Fibroblast of the aortic adventitia (primary cell): ENCODE measurements around the gene ZCCHC18. TPM values are rescaled to one million over a fixed set of nuclear protein-coding genes. Genes with fewer than 3 reads are reported as not detected.
"Not testable (repeated sequence)": the region's sequence is repeated elsewhere in the genome, so short reads cannot be mapped to it uniquely, and the experiment has no call there.

Experiments
- DNase-seq: peaks from one replicate; pipeline ENCODE4 v3.0.0-alpha.2; 2010; ENCODE audit warnings: low read depth
- H3K4me3 ChIP-seq: 2 replicates; pipeline ENCODE4 v1.5.1; 2011; ENCODE audit warnings: low read depth, mild to moderate bottlenecking, control low read depth, low read length, moderate library complexity
- CTCF ChIP-seq: IDR thresholded peaks from 2 replicates; pipeline ENCODE4 v1.5.1; 2011; ENCODE audit warnings: mild to moderate bottlenecking, low read length, control low read depth, inconsistent platforms; ENCODE audit not compliant: insufficient read depth
- total RNA-seq: library from RNA; depleted of rRNA; stranded (reverse); fragments of >200 nt; gene quantifications from 2 replicates; pipeline ENCODE4 v1.2.3, GENCODE V29; 2012; ENCODE audit warnings: low replicate concordance

The ZCCHC18 gene
- 0.27 and 2.4 TPM in 2 replicates for total RNA-seq

DNA sequence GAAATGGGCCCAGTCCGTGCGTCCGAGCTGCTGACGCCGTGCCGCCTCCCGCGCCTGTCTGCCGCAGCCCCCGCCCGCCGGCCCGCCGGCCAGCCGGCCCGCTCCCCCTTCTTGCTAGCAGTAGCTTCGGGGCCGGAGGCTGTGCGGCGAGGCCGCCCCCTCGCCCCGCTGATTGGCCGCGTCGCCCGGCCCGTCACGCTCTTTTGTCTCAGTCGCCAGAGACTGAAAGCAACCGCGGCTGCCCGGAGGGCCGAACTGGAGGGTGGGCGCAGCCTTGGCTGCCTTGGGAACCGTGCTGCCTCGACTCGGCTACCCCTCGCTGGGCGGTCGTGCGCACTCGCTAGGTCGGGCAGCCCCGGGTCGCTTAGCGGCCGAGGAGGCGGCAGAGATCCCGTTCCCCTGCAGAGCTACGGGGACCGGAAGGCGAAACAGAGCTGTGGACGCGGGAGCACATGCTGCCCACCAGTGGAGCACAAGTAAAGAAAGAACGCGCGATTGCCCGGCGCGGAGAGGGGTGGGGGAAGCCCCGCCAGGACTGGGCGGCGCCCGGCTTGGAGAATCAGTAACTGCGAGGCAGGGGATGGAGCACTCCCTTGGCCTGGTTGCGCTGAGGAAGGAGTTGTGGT, at the start of gene ZCCHC18:
ZCCHC18 (plus strand) TSS at position 198 of the 626 bp plus-strand sequence. CDS start 1,589 bp downstream, outside the sequence.
- peak within 1 kb of the TSS; percentile 68 for H3K4me3 ChIP-seq
- no peak for TF ChIP-seq CTCF
- peak; percentile 41 for DNase-seq

DNA sequence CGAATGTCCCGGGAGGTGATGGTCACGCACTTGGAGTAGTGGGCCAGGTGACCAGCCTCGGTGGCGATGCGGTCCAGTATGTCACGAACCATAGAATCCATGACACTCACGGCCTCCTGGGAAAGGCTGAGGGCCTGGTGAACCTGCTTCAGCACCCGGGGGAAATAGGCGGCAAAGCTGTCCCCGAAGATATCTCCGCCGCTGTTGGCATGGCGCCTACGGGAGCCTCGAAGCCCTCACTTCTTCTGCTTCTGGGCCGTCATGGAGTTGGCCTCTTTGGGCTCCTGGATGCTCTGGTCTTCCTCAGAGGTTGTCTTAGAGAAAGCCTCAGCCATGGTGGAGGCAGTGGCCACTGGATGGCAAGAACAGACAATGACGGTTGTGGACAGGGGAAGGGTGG, 49.7 kb upstream of the ZCCHC18 start:
- DNase-seq, H3K4me3 ChIP-seq: not testable (repeated sequence)

DNA sequence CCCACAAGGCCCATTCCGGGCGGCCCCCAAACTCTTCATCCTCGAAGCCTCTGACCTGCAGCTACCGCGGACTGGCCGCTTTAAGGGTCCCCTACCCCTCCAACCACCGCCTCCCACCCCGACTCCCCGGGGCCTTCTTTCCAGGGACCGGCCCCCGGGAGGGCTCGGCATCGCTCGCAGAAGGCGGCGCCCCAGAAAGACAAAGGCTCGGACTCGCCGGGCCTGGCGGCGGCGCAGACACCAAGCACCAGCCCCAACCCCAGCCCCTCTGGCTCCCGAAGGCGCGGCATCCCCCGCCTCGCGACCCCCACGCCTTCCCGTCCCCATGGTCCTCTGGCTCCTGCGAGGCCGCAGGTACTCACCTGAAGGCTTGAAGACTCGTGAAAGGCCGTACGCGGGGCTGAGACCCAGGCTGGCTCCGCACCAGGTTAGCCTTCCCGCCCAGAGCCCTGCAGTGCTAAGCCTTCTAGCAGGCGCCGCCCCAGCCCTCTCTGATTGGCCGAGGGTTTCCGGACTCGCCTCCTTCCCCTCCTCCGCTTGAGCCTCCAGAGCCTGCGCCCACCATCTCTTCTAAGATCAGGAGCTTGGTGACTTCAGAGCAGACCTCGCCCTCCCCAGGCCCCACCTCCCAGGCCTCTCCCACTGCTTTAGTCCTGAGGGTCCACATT, 36.4 kb upstream of the ZCCHC18 start, which contains the start of gene TMSB15C:
TMSB15C (minus strand) TSS at position 459 of the 668 bp plus-strand sequence.
- not testable (repeated sequence) for DNase-seq, H3K4me3 ChIP-seq

DNA sequence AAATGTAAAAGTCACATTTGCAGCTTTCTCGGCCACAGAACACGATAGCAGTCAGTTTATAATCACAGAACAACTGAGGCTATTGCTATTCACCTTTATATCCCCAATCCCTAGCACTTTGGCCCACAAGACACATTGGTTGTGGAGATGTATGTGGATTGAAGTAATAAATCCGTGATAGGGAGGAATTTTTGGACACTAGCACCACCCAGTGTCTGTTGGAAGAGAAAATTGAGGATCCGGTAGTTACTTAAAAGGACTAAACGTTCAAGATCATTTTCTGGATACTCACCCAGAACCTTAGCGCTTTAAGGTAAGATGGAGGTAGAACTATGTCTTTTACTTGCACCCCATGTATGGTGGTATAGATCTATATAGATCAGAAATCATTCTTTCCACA, 34.5 kb upstream of the ZCCHC18 start:
- DNase-seq, H3K4me3 ChIP-seq: not testable (repeated sequence)

DNA sequence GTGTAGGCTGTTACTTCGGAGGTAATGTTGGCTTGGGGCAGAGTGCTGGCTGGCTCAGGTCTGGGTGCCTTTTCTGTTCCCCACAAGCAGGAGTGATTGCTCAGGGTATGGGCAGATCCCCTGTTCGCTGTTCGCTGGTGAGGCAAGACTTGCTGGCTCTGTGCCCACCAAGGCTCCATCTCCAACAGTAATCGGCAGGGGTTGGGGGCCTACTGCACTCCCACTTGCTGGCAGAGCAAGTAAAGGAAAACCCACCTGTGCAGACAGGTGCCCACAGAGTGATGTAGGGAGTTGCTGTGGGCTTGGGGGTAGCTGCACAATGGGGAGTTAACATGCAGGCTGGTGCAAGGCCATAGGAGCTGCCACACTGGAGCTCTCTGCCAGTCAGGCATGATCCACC, 28.3 kb upstream of the ZCCHC18 start:
- TF ChIP-seq CTCF: no peak
- no peak overlapping the region for H3K4me3 ChIP-seq
- no peak for DNase-seq

- H3K4me3 ChIP-seq: no peak overlapping the region
- TF ChIP-seq CTCF: no peak
- DNase-seq: peak; percentile 37
Observed at GRCh38 chrX:104084534-104085277, 27.6 kb upstream of the ZCCHC18 start.

GRCh38 chrX:104085477-104085876, 26.8 kb upstream of the ZCCHC18 start:
- no peak for DNase-seq
- H3K4me3 ChIP-seq: no peak overlapping the region
- TF ChIP-seq CTCF: no peak

DNA sequence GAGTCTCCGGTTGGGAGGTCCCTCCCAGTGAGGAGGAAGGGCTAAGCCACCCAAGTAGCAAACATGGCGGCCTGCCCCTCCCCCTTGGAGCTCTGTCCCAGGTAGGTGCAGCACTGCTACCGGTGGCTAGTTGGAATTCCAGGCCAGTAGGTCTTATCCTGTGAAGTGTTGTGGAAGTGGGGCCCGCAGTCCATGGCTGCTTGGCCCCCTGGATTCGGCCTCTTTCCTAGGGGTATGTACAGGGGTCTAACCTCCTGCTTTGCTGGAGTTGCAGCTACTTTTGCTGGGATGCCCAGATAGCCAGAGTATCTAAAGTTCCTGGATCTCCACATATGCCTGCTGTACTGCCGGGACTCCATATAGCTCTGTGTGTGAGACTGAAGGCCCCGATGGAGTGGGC, 26.4 kb upstream of the ZCCHC18 start:
- no peak overlapping the region for H3K4me3 ChIP-seq
- DNase-seq: no peak
- TF ChIP-seq CTCF: no peak
